Activated CD8-positive, alpha-beta T cell treated with anti-CD3 and anti-CD28 coated beads, Interleukin-2, amount 10 ng/mL, durations not matched to agents 7 days and 5 days (primary cell): Measurements from ENCODE around the gene PLCB2. TPM values are rescaled to one million over a fixed set of nuclear protein-coding genes. Genes with fewer than 3 reads are reported as not detected.

ENCODE experiments used
- ATAC-seq: fragments of 150-1000 bp; cut with Tn5 transposase; one replicate; pipeline ENCODE4 v1.10.0; 2021; ENCODE audit warnings: moderate library complexity
- CTCF ChIA-PET: fragments of 350-600 bp; sonication (Branson Sonifier 250); formaldehyde crosslinking; loops from one replicate; lab custom pipeline; 2021; ENCODE audit warnings: antibody characterized with exemption; lab: Charles Lee
- POLR2A ChIA-PET: fragments of 350-600 bp; sonication (Branson Sonifier 250); formaldehyde crosslinking; loops from one replicate; lab custom pipeline; 2021; ENCODE audit warnings: antibody characterized with exemption; lab: Charles Lee
- DNase-seq: peaks from one replicate; pipeline ENCODE4 v3.0.0-alpha.2; 2020
- H3K27ac Mint-ChIP-seq: one replicate; pipeline ENCODE4 v1.8.0; 2021; ENCODE audit warnings: mild to moderate bottlenecking, mixed read lengths
- H3K27me3 Mint-ChIP-seq: one replicate; pipeline ENCODE4 v1.8.0; 2021; ENCODE audit warnings: low read depth, mixed read lengths
- H3K36me3 Mint-ChIP-seq: one replicate; pipeline ENCODE4 v1.8.0; 2021; ENCODE audit warnings: low read depth, mixed read lengths
- H3K4me1 Mint-ChIP-seq: one replicate; pipeline ENCODE4 v1.8.0; 2021; ENCODE audit warnings: low read depth, mixed read lengths
- H3K4me3 Mint-ChIP-seq: one replicate; pipeline ENCODE4 v1.8.0; 2021; ENCODE audit warnings: mild to moderate bottlenecking, mixed read lengths
- H3K9me3 Mint-ChIP-seq: one replicate; pipeline ENCODE4 v1.8.0; 2022; ENCODE audit warnings: mixed read lengths; ENCODE audit not compliant: insufficient read depth
- total RNA-seq, 2 experiments: library from RNA; stranded (reverse); gene quantifications; one replicate each; pipeline ENCODE4 v1.2.3, GENCODE V29; 2021

PLCB2 gene
- total RNA-seq, 2 experiments from 2014 or later = 133 to 160 TPM

DNA sequence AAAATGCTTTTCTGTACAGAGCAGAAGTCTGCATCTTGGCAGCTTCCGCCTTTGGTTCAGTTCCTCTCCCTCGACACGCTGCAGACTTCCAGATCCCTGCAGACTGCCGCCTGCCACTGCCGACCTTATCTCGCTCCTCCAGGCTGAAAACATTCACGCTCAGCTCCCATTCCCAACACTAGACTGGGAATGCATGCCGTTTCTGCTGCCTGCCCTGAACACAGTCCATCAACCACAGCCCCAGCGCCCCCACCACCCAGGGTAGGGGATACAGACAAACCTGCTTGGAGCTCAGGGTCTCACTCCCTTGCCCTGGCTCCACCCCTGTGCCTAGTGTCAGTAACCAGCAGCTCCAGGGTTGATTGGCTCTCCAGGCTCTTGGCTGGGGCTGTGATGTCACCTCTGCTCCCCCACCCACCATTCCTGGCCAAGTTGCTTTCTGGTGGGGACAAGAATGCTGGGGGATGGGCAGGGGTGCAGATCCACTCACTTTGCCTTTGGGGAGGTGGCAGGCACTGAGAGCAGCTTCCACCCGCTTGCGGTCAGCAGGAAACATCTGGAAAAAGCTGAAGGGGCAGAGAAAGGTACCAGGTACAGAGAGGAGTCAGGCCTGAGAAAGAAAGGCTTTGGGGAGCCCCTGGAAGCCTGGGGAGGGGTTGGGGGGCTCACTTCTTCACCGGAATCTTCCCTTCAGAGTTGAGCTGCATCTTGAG, 6.1 kb downstream of the PLCB2 start:
- DNase-seq = no peak
- ATAC-seq = no peak
- Mint-ChIP-seq H3K27me3 (no peaks in the 10 kb centered on the region), H3K4me3 (no peak overlapping the region), H3K36me3 (peaks cover 56% of the 10 kb centered on the region), H3K27ac (no peak overlapping the region), H3K9me3 (no peaks in the 10 kb centered on the region), H3K4me1 (peaks cover 18% of the 10 kb centered on the region)
- ChIA-PET CTCF (interaction anchor here (1.3 to 21.9 kb wide), 3 partner anchors 8 to 25 kb away, joined by 4 to 559 read pairs (median 5); no protein-coding TSS in a partner anchor), POLR2A (no interaction called here)

GRCh38 chr15:40300771-40301170, 7.0 kb downstream of the PLCB2 start:
- H3K4me1 Mint-ChIP-seq = peaks cover 9% of the 10 kb centered on the region
- H3K27me3 Mint-ChIP-seq = no peaks in the 10 kb centered on the region
- peaks cover 52% of the 10 kb centered on the region for H3K36me3 Mint-ChIP-seq
- CTCF ChIA-PET = interaction anchor here (1.3 to 1.4 kb wide), 2 partner anchors 9 to 22 kb away, joined by 4 to 5 read pairs; no protein-coding TSS in a partner anchor
- no peaks in the 10 kb centered on the region for H3K9me3 Mint-ChIP-seq
- DNase-seq (no peak), ATAC-seq (no peak)
- POLR2A ChIA-PET = no interaction called here
- no peak overlapping the region for H3K4me3 Mint-ChIP-seq
- H3K27ac Mint-ChIP-seq = no peak overlapping the region

GRCh38 chr15:40300367-40300766, 7.4 kb downstream of the PLCB2 start:
- Mint-ChIP-seq H3K4me1 (peaks cover 8% of the 10 kb centered on the region), H3K27me3 (no peaks in the 10 kb centered on the region), H3K36me3 (peaks cover 52% of the 10 kb centered on the region), H3K9me3 (no peaks in the 10 kb centered on the region), H3K4me3 (no peak overlapping the region), H3K27ac (no peak overlapping the region)
- ATAC-seq (no peak), DNase-seq (no peak)
- ChIA-PET POLR2A (no interaction called here), CTCF (interaction anchor here (1.3 to 1.4 kb wide), 2 partner anchors 9 to 21 kb away, joined by 4 to 5 read pairs; no protein-coding TSS in a partner anchor)

DNA sequence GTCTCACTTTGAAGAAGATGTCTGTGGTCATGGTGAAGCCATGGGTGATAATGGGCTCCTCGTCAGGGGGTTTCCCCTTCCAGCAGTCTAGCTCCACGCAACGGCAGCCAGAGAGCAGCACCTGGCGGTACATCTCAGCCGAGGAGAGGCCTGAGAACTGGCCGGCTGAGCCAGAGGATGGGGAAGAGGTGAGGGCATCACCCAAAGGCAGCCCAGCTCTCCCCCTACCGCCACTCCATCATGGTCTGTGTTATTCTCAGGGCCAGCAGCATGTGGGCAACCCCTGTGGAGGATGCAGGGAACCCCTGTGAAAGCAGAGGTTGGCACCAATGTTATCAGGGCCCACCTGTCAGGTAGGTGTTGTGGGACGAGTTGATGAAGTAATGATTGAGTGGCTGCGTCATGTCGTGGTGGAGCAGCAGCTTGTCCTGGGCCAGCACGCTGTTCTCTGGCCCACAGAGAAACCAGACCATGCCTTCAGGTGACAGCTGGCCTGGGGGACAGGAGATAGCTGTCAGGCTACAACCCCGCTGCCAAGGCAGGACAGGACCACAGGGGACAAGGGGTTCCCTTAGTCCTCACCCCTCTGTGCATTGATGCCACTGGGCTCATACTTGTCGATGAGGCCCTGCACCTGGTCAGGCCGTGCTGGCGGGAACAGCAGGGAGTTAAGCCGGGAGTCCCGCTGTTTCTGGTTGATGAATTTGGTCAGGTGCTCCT, 9.4 kb downstream of the PLCB2 start:
- ATAC-seq (no peak), DNase-seq (no peak)
- ChIA-PET POLR2A (no interaction called here), CTCF (interaction anchor here (1.0 to 1.3 kb wide), 3 partner anchors 9 to 23 kb away, joined by 3 to 5 read pairs (median 3); no protein-coding TSS in a partner anchor)
- Mint-ChIP-seq H3K36me3 (peaks cover 46% of the 10 kb centered on the region), H3K4me1 (no peaks in the 10 kb centered on the region), H3K9me3 (no peaks in the 10 kb centered on the region), H3K27ac (no peak overlapping the region), H3K27me3 (no peaks in the 10 kb centered on the region), H3K4me3 (no peak overlapping the region)

- no peak for DNase-seq
- POLR2A ChIA-PET = no interaction called here
Measured at GRCh38 chr15:40297356-40297755, 10.4 kb downstream of the PLCB2 start.

GRCh38 chr15:40296561-40297230, 11.0 kb downstream of the PLCB2 start:
- Mint-ChIP-seq H3K4me1 (no peaks in the 10 kb centered on the region), H3K27ac (no peak overlapping the region), H3K27me3 (no peaks in the 10 kb centered on the region), H3K9me3 (no peaks in the 10 kb centered on the region), H3K4me3 (no peak overlapping the region), H3K36me3 (peaks cover 35% of the 10 kb centered on the region)
- CTCF ChIA-PET = interaction anchor here (1.0 to 1.4 kb wide), 4 partner anchors 11 to 23 kb away, joined by 3 to 5 read pairs (median 4); partner anchors contain the start of gene PLCB2
- DNase-seq (no peak), ATAC-seq (no peak)
- POLR2A ChIA-PET = interaction anchor here (1.3 kb wide), 1 partner anchor 11 kb away, joined by 6 read pairs; the partner anchor contains the start of gene PLCB2

More at GRCh38 chr15:40297356-40297755, 10.4 kb downstream of the PLCB2 start:
- H3K27me3 Mint-ChIP-seq = no peaks in the 10 kb centered on the region
- no peak overlapping the region for H3K27ac Mint-ChIP-seq
- CTCF ChIA-PET = interaction anchor here (1.0 to 1.4 kb wide), 4 partner anchors 10 to 23 kb away, joined by 3 to 5 read pairs (median 4); no protein-coding TSS in a partner anchor
- no peaks in the 10 kb centered on the region for H3K9me3 Mint-ChIP-seq
- no peak for ATAC-seq
- no peak overlapping the region for H3K4me3 Mint-ChIP-seq
- peaks cover 37% of the 10 kb centered on the region for H3K36me3 Mint-ChIP-seq
- H3K4me1 Mint-ChIP-seq = no peaks in the 10 kb centered on the region

DNA sequence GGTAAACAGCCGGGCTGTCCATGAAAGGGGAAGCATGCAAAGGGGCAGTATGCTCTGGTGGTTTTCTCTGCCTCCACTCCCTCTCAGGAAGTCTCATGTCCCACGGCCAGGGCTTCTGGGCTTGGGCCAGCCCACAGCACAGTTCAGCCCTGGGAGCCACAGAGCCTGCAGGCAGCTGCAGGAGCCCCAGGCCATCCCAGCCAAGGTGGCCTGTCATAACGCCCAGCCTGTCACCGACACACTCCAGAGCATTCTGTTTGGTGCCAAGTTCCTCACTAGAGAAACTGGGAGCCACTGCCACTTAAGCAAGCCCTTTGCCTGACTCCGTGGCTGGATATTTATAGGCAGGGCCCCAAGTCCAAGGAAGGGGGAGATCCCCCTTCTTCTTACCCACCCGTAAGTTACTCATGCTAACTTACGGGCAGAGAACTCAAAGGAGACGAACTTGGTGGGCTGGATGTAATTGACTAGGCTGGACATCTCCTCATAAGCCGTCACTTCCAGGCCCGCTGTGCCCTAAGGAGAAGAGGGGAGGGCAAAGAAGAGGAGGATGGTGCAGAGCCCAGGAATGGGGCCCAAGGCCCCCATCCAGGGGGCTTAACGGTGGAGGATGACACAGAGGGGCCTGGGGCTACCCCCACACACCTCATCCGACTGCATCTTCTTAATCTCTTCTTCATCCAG, 11.7 kb downstream of the PLCB2 start:
- DNase-seq = no peak
- no peak for ATAC-seq
- Mint-ChIP-seq H3K4me1 (no peaks in the 10 kb centered on the region), H3K4me3 (no peak overlapping the region), H3K27ac (no peak overlapping the region), H3K36me3 (peaks cover 30% of the 10 kb centered on the region), H3K9me3 (no peaks in the 10 kb centered on the region), H3K27me3 (no peaks in the 10 kb centered on the region)
- CTCF ChIA-PET = interaction anchor here (1.0 to 1.4 kb wide), 4 partner anchors 11 to 22 kb away, joined by 3 to 5 read pairs (median 4); partner anchors contain the start of gene PLCB2
- POLR2A ChIA-PET = interaction anchor here (1.3 kb wide), 1 partner anchor 12 kb away, joined by 6 read pairs; the partner anchor contains the start of gene PLCB2

DNA sequence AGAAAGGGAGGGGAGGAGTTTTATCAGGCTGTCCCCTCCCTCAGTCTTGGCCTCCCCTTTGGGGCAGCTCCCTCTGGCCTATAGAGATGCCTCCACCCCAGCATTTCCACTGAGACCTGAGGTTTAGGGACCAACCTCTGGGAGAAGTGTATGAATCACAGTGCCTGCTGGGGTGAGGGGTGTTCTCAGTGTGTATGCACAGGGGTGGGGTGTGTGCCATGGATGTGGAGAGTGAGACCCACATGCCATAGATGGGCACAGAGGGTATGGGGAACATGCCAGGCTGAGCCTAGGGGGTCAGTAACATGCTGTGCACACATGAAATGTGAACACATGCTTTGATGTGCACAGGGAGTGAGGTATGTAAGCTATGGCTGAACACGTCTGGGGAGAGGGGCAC, 12.4 kb downstream of the PLCB2 start:
- ChIA-PET CTCF (no interaction called here), POLR2A (no interaction called here)
- DNase-seq (no peak), ATAC-seq (no peak)
- no peaks in the 10 kb centered on the region for H3K9me3 Mint-ChIP-seq
- H3K4me3 Mint-ChIP-seq = no peak overlapping the region
- H3K27ac Mint-ChIP-seq = no peak overlapping the region
- peaks cover 23% of the 10 kb centered on the region for H3K36me3 Mint-ChIP-seq
- no peaks in the 10 kb centered on the region for H3K27me3 Mint-ChIP-seq
- no peaks in the 10 kb centered on the region for H3K4me1 Mint-ChIP-seq

DNA sequence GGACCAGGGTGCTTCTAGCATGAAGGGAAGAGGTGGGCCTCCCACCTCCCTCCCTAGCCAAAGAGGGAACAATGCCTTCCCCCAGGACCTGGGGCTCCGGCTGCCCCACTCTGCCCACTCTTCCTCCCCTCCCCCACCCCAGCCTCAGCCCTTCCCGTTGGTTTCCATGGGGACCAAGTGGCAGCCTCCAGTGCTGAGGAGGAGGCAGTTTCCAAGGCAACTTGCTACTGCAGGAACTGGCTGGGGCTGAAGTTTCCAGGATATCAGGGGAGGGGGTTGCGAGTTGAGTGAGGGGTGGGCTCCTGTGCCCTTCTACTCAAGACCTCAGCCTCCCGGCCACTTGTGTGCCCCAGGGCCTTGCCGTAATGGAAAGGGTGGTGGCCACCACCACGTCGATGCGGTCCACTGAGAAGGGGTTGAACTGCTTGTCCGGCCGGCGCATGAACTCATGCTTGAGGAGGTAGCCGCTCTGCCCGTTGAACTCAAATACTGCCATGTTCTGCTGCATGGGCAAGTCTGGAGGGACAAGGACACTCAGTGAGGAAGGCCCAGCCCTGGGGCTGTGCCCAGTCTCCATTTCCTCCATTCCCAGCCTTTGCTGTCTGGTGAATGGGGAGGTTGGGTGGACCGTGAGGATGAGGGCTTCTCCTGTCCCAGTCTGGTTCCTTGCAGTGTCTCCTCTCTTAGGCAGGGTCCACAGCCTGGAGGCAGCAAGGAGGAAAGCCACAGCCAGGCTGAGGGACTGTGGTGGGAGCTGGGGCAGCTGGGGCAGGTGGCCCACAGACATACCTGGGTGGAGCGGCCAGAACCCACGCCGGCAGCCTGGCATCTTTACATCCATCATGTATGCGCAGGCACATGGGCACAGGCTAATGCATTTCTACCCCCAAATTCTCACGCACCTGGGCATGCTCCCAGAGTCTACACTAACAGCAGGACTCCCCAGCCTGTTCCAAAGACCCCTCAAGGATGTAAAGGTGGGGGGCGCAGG, 13.5 kb downstream of the PLCB2 start:
- Mint-ChIP-seq H3K4me3 (no peak overlapping the region), H3K27ac (no peak overlapping the region), H3K9me3 (no peaks in the 10 kb centered on the region), H3K27me3 (no peaks in the 10 kb centered on the region), H3K4me1 (no peaks in the 10 kb centered on the region), H3K36me3 (peaks cover 15% of the 10 kb centered on the region)
- POLR2A ChIA-PET = interaction anchor here (0.6 to 1.2 kb wide), 2 partner anchors 14 to 367 kb away, joined by 3 to 4 read pairs; partner anchors contain the start of gene PLCB2
- no peak for DNase-seq
- no peak for ATAC-seq
- CTCF ChIA-PET = interaction anchor here (0.9 to 1.5 kb wide), 2 partner anchors 13 to 44 kb away, joined by 4 to 6 read pairs; no protein-coding TSS in a partner anchor

GRCh38 chr15:40293006-40293405, 14.7 kb downstream of the PLCB2 start:
- CTCF ChIA-PET = interaction anchor here (0.9 to 1.5 kb wide), 5 partner anchors 14 to 45 kb away, joined by 3 to 6 read pairs (median 4); no protein-coding TSS in a partner anchor
- no peak for DNase-seq
- H3K9me3 Mint-ChIP-seq = no peaks in the 10 kb centered on the region

More at GRCh38 chr15:40293006-40293405, 14.7 kb downstream of the PLCB2 start:
- Mint-ChIP-seq H3K4me1 (no peaks in the 10 kb centered on the region), H3K27me3 (no peaks in the 10 kb centered on the region), H3K4me3 (no peak overlapping the region), H3K36me3 (peaks cover 14% of the 10 kb centered on the region), H3K27ac (no peak overlapping the region)
- no peak for ATAC-seq
- POLR2A ChIA-PET = interaction anchor here (1.2 kb wide), 1 partner anchor 15 kb away, joined by 4 read pairs; the partner anchor contains the start of gene PLCB2
